WTC11 (cell line): ENCODE data around the gene CAT. TPM values are rescaled to one million over a fixed set of nuclear protein-coding genes. Genes with fewer than 3 reads are reported as not detected.

Experiments used
- ATAC-seq: fragments of 200-7000 bp; cut with Tn5 transposase; 2 replicates; pipeline ENCODE4 v1.10.0; 2021; ENCODE audit warnings: mild to moderate bottlenecking, moderate library complexity
- CTCF ChIA-PET: fragments of 300-600 bp; sonication (Branson Sonifier 250); formaldehyde crosslinking; loops from one replicate; lab custom pipeline; 2021; ENCODE audit warnings: antibody characterized with exemption; lab: Charles Lee
- POLR2A ChIA-PET: fragments of 350-600 bp; sonication (Branson Sonifier 250); formaldehyde crosslinking; loops from one replicate; lab custom pipeline; 2021; ENCODE audit warnings: antibody characterized with exemption; lab: Charles Lee
- DNase-seq: peaks from one replicate; pipeline ENCODE4 v3.0.0; 2021; ENCODE audit warnings: low spot score
- H3K27ac Mint-ChIP-seq: 2 replicates; pipeline ENCODE4 v1.8.0; 2021; ENCODE audit warnings: mixed read lengths
- H3K27me3 Mint-ChIP-seq: 2 replicates; pipeline ENCODE4 v1.8.0; 2021; ENCODE audit warnings: low read depth, mild to moderate bottlenecking, moderate library complexity, mixed read lengths
- H3K36me3 Mint-ChIP-seq: 2 replicates; pipeline ENCODE4 v1.8.0; 2021; ENCODE audit warnings: mixed read lengths
- H3K4me1 Mint-ChIP-seq: 2 replicates; pipeline ENCODE4 v1.8.0; 2022; ENCODE audit warnings: mixed read lengths
- H3K4me3 Mint-ChIP-seq: 2 replicates; pipeline ENCODE4 v1.8.0; 2021; ENCODE audit warnings: mild to moderate bottlenecking, moderate library complexity, mixed read lengths
- H3K9me3 Mint-ChIP-seq: 2 replicates; pipeline ENCODE4 v1.8.0; 2021; ENCODE audit warnings: mixed read lengths
- CBFB ChIP-seq: sonication (generic); formaldehyde crosslinking; IDR thresholded peaks from 2 replicates; pipeline ENCODE4 v1.8.1; 2022; ENCODE audit warnings: mild to moderate bottlenecking, low read depth, missing genetic modification reagents
- CREM ChIP-seq: sonication (generic); formaldehyde crosslinking; IDR thresholded peaks from 2 replicates; pipeline ENCODE4 v1.8.1; 2022; ENCODE audit warnings: mild to moderate bottlenecking, missing genetic modification reagents, moderate library complexity
- E2F4 ChIP-seq: sonication (generic); formaldehyde crosslinking; IDR thresholded peaks from 2 replicates; pipeline ENCODE4 v1.8.1; 2022; ENCODE audit warnings: low read depth, mild to moderate bottlenecking, moderate library complexity, missing genetic modification reagents, borderline replicate concordance
- ELF4 ChIP-seq: sonication (generic); formaldehyde crosslinking; IDR thresholded peaks from 2 replicates; pipeline ENCODE4 v1.8.1; 2022; ENCODE audit warnings: low read depth, mild to moderate bottlenecking, moderate library complexity, missing genetic modification reagents
- ESRRA ChIP-seq: sonication (generic); formaldehyde crosslinking; IDR thresholded peaks from 2 replicates; pipeline ENCODE4 v1.8.1; 2022; ENCODE audit warnings: mild to moderate bottlenecking, missing genetic modification reagents, borderline replicate concordance
- ETV6 ChIP-seq: sonication (generic); formaldehyde crosslinking; IDR thresholded peaks from 2 replicates; pipeline ENCODE4 v1.8.1; 2022; ENCODE audit warnings: mild to moderate bottlenecking, missing genetic modification reagents
- GABPB1 ChIP-seq: sonication (generic); formaldehyde crosslinking; IDR thresholded peaks from 2 replicates; pipeline ENCODE4 v1.8.1; 2023; ENCODE audit warnings: mild to moderate bottlenecking, missing genetic modification reagents
- MAX ChIP-seq: sonication (generic); formaldehyde crosslinking; IDR thresholded peaks from 2 replicates; pipeline ENCODE4 v1.8.0; 2022; ENCODE audit warnings: mild to moderate bottlenecking, missing genetic modification reagents
- NFE2L1 ChIP-seq: sonication (generic); formaldehyde crosslinking; IDR thresholded peaks from 2 replicates; pipeline ENCODE4 v1.8.1; 2023; ENCODE audit warnings: missing genetic modification reagents
- PRRX2 ChIP-seq: fragments of 250-450 bp; sonication (Bioruptor Pico); IDR thresholded peaks from 2 replicates; pipeline ENCODE4 v1.8.0; 2021; ENCODE audit warnings: mild to moderate bottlenecking
- SMAD4 ChIP-seq: sonication (generic); formaldehyde crosslinking; IDR thresholded peaks from 2 replicates; pipeline ENCODE4 v1.8.0; 2022; ENCODE audit warnings: mild to moderate bottlenecking, missing genetic modification reagents
- TP53 ChIP-seq: sonication (generic); formaldehyde crosslinking; IDR thresholded peaks from 2 replicates; pipeline ENCODE4 v1.8.1; 2023; ENCODE audit warnings: mild to moderate bottlenecking, missing genetic modification reagents
- USF2 ChIP-seq: sonication (generic); formaldehyde crosslinking; IDR thresholded peaks from 2 replicates; pipeline ENCODE4 v1.8.1; 2023; ENCODE audit warnings: mild to moderate bottlenecking, missing genetic modification reagents, moderate library complexity
- ZBTB21 ChIP-seq: sonication (generic); formaldehyde crosslinking; IDR thresholded peaks from 2 replicates; pipeline ENCODE4 v1.8.1; 2023; ENCODE audit warnings: mild to moderate bottlenecking, missing genetic modification reagents, borderline replicate concordance
- ZNF121 ChIP-seq: sonication (generic); formaldehyde crosslinking; IDR thresholded peaks from 2 replicates; pipeline ENCODE4 v1.8.0; 2023; ENCODE audit warnings: missing genetic modification reagents
- ZNF317 ChIP-seq: sonication (generic); formaldehyde crosslinking; IDR thresholded peaks from 2 replicates; pipeline ENCODE4 v1.8.1; 2023; ENCODE audit warnings: low read depth, mild to moderate bottlenecking, moderate library complexity, missing genetic modification reagents, borderline replicate concordance
- ZNF423 ChIP-seq: fragments of 250-450 bp; sonication (Bioruptor Pico); IDR thresholded peaks from 2 replicates; pipeline ENCODE4 v2.1.2; 2022; ENCODE audit warnings: mild to moderate bottlenecking, moderate library complexity
- ZNF512 ChIP-seq: sonication (generic); formaldehyde crosslinking; IDR thresholded peaks from 2 replicates; pipeline ENCODE4 v1.8.1; 2022; ENCODE audit warnings: missing genetic modification reagents, borderline replicate concordance
- total RNA-seq: library from RNA; stranded (reverse); gene quantifications from 3 replicates; pipeline ENCODE4 v1.2.3, GENCODE V29; 2021
- TF ChIP-seq, protein P1 (sequence below): fragments of 250-450 bp; sonication (Bioruptor Pico); IDR thresholded peaks from 2 replicates; pipeline ENCODE4 v2.1.2; 2022; ENCODE audit warnings: mild to moderate bottlenecking, moderate library complexity
- TF ChIP-seq, protein P2 (sequence below): sonication (generic); formaldehyde crosslinking; IDR thresholded peaks from 2 replicates; pipeline ENCODE4 v1.8.0; 2022; ENCODE audit warnings: mild to moderate bottlenecking, missing genetic modification reagents

The CAT gene
- total RNA-seq, 1 experiment from 2014 or later, result 9.3 TPM

DNA sequence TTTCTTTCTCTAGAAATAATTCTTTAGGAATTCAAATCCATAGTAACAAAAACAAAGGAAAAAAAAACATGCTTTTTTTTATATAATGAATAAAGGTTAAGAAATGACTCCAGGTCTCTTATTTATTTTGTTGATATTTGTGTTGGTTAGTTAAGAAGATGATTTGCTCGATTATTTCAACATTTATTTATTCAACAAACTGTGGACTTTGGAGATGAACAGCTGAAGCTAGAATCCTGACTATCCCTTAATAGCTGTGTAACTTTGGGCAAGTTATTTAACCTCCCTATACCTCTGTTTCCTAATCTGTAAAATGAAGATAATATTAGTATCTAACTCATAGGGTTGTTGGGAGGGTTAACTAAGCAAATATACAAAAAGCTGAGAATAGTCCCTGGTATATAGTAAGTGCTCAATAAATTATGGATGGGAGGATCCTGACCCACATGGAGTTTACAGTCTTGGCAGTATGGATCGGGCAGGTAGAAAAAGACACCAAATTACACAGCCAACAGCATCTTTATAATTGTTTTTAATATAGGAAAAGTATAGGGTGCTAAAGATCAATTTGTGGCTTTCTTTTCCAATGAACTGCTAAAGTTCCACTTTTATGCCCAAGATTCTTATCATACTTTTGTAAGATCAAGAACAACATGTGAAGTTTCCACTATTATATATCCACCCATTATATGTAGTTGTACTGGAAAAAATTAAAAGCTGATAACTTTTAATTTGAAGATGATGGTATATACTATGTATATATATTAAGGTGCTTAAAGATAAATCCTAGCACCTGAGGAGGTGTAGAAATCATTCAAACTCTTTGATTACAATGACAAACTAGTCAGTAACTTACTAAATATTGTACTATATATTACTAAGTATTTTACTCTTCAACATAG lies 1.3 kb upstream of the CAT start:
- Mint-ChIP-seq H3K4me1 (peaks cover 7% of the 10 kb centered on the region), H3K9me3 (peaks cover 24% of the 10 kb centered on the region), H3K4me3 (peak overlapping the region; percentile 84; the same call in 1 of the 2 replicates), H3K27me3 (peaks cover 7% of the 10 kb centered on the region; the same call in 1 of the 2 replicates), H3K27ac (no peak overlapping the region), H3K36me3 (peaks cover 17% of the 10 kb centered on the region)
- ChIA-PET POLR2A (no interaction called here), CTCF (interaction anchor here (1.0 to 1.6 kb wide), 3 partner anchors 55 to 263 kb away, joined by 4 to 6 read pairs (median 4); partner anchors contain the start of gene ELF5)
- DNase-seq (no peak), ATAC-seq (no peak)
- no peak for TF ChIP-seq ELF4 (CRISPR knock-in tag)
- TF ChIP-seq MAX (CRISPR knock-in tag), result no peak
- no peak for TF ChIP-seq ZBTB21 (CRISPR knock-in tag)
- TF ChIP-seq CREM (CRISPR knock-in tag), result no peak
- no peak for TF ChIP-seq TP53 (CRISPR knock-in tag)
- TF ChIP-seq, protein P1, sequence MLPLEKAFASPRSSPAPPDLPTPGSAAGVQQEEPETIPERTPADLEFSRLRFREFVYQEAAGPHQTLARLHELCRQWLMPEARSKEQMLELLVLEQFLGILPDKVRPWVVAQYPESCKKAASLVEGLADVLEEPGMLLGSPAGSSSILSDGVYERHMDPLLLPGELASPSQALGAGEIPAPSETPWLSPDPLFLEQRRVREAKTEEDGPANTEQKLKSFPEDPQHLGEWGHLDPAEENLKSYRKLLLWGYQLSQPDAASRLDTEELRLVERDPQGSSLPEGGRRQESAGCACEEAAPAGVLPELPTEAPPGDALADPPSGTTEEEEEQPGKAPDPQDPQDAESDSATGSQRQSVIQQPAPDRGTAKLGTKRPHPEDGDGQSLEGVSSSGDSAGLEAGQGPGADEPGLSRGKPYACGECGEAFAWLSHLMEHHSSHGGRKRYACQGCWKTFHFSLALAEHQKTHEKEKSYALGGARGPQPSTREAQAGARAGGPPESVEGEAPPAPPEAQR, result no peak
- TF ChIP-seq ZNF512, result no peak
- TF ChIP-seq PRRX2 (CRISPR knock-in tag), result no peak
- no peak for TF ChIP-seq E2F4 (CRISPR knock-in tag)
- TF ChIP-seq ZNF317 (CRISPR knock-in tag), result no peak
- TF ChIP-seq ZNF423 (CRISPR knock-in tag), result no peak
- TF ChIP-seq ZNF121 (CRISPR knock-in tag), result no peak
- TF ChIP-seq SMAD4, result no peak

DNA sequence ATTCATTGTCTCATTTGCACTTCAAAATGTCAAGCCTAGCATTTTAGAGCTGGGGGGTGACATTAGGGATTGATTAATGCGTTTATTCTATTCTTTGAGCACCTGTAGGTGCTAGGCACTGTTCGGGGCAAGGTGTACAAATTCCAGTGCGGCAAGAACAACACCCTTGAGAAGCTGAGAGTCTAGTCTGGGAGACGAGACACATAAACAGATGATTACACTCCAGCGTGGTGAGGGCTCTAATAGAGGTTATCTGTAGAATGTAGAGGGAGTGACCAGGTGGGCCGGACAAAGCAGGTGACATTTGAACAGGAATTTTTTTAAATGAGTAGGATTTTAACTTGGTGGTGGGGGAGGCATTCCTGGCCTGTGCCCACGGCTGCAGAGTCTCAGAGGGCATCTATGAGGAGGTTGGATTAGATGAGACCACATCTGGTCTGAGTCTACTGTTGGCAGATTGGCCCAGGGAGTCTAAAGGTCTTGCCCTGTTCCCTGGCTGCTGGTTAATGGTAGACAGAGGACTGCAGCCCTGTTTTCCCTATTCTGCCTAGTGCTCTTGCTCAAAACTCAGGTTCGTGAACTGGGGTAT lies 970 bp downstream of the CAT start:
- Mint-ChIP-seq H3K36me3 (peaks cover 17% of the 10 kb centered on the region), H3K27ac (no peak overlapping the region), H3K4me3 (peak overlapping the region; percentile 84), H3K4me1 (peaks cover 7% of the 10 kb centered on the region), H3K9me3 (peaks cover 24% of the 10 kb centered on the region), H3K27me3 (peaks cover 7% of the 10 kb centered on the region; the same call in 1 of the 2 replicates)
- ATAC-seq (no peak), DNase-seq (no peak)
- POLR2A ChIA-PET, result no interaction called here
- CTCF ChIA-PET, result no interaction called here
- TF ChIP-seq USF2 (CRISPR knock-in tag), result no peak
- no peak for TF ChIP-seq GABPB1 (CRISPR knock-in tag)
- TF ChIP-seq ESRRA, result no peak
- TF ChIP-seq CBFB, result no peak
- no peak for TF ChIP-seq ETV6 (CRISPR knock-in tag)
- TF ChIP-seq, protein P2, sequence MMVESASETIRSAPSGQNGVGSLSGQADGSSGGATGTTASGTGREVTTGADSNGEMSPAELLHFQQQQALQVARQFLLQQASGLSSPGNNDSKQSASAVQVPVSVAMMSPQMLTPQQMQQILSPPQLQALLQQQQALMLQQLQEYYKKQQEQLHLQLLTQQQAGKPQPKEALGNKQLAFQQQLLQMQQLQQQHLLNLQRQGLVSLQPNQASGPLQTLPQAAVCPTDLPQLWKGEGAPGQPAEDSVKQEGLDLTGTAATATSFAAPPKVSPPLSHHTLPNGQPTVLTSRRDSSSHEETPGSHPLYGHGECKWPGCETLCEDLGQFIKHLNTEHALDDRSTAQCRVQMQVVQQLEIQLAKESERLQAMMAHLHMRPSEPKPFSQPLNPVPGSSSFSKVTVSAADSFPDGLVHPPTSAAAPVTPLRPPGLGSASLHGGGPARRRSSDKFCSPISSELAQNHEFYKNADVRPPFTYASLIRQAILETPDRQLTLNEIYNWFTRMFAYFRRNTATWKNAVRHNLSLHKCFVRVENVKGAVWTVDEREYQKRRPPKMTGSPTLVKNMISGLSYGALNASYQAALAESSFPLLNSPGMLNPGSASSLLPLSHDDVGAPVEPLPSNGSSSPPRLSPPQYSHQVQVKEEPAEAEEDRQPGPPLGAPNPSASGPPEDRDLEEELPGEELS (CRISPR knock-in tag), result no peak
- no peak for TF ChIP-seq NFE2L1
